A673 (cell line): ENCODE data around the gene AP1M1.

ENCODE experiments used
- EZH2 ChIP-seq: fragments of 200-600 bp; sonication (generic); IDR thresholded peaks from 2 replicates; pipeline ENCODE4 v1.6.1; 2017; ENCODE audit warnings: borderline replicate concordance, low read depth, mild to moderate bottlenecking, mixed read lengths, antibody characterized with exemption, low read length; ENCODE audit not compliant: poor library complexity, severe bottlenecking
- TF ChIP-seq, protein P1 (sequence below): fragments of 300-800, 200-600 bp; sonication (generic); conservative IDR thresholded peaks from 2 replicates; pipeline ENCODE4 v1.5.1; 2017; ENCODE audit warnings: low read depth, mild to moderate bottlenecking, antibody characterized with exemption, low read length, moderate library complexity, mixed read lengths

DNA sequence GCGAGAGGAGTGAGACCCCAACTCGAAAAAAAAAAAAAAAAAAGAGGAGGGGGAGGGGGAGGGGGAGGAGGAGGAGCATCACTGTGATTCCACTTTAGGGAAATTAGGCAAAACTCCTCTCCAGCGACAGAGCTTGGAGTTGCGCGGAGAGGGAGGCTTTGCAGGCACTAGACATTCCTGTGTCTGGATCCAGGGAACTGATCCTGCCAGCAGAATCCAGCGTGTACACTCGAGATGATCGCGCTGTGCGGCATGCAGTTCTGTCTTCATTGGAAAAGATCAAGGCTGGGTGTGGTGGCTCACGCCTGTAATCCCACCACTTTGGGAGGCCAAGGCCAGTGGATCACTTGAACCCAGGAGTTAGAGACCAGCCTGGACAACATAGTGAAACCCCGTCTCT is 97.3 kb downstream of the AP1M1 start:
- TF ChIP-seq, protein P1, sequence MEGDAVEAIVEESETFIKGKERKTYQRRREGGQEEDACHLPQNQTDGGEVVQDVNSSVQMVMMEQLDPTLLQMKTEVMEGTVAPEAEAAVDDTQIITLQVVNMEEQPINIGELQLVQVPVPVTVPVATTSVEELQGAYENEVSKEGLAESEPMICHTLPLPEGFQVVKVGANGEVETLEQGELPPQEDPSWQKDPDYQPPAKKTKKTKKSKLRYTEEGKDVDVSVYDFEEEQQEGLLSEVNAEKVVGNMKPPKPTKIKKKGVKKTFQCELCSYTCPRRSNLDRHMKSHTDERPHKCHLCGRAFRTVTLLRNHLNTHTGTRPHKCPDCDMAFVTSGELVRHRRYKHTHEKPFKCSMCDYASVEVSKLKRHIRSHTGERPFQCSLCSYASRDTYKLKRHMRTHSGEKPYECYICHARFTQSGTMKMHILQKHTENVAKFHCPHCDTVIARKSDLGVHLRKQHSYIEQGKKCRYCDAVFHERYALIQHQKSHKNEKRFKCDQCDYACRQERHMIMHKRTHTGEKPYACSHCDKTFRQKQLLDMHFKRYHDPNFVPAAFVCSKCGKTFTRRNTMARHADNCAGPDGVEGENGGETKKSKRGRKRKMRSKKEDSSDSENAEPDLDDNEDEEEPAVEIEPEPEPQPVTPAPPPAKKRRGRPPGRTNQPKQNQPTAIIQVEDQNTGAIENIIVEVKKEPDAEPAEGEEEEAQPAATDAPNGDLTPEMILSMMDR, result no peak
- no peak for TF ChIP-seq EZH2
